Inferior parietal cortex (tissue), 1 donor: Measurements from ENCODE around the gene MUS81.
A peak's percentile ranks its signal among the peaks of the same experiment; 100 is the strongest.

Experiments used
- DNase-seq: peaks from one replicate; pipeline ENCODE4 v3.0.0-alpha.2; 2016; ENCODE audit errors: extremely low spot score

The MUS81 gene

GRCh38 chr11:65872586-65873317 is 12.5 kb downstream of the MUS81 start, which contains the start of gene EFEMP2:
Gene EFEMP2 (minus strand): TSS chr11:65872800. CDS start chr11:65872354, 446 bp downstream.
- no peak for DNase-seq

GRCh38 chr11:65873318-65874156 is 13.3 kb downstream of the MUS81 start:
- peak; percentile 89 for DNase-seq

GRCh38 chr11:65879617-65880016 is 19.4 kb downstream of the MUS81 start, which contains the start of gene CTSW:
Gene CTSW (plus strand): TSS chr11:65879837. CDS start chr11:65879855, 18 bp downstream.
- no peak for DNase-seq

GRCh38 chr11:65880027-65880426 is 19.8 kb downstream of the MUS81 start:
- no peak for DNase-seq

- no peak for DNase-seq
Observed at GRCh38 chr11:65880844-65881421, 20.7 kb downstream of the MUS81 start.

GRCh38 chr11:65882120-65883057 is 22.2 kb downstream of the MUS81 start:
- no peak for DNase-seq

- no peak for DNase-seq
Observed at GRCh38 chr11:65883058-65883761, 23.0 kb downstream of the MUS81 start.

GRCh38 chr11:65883786-65884715 is 23.8 kb downstream of the MUS81 start:
- DNase-seq = no peak

- peak; percentile 78 for DNase-seq
Observed at GRCh38 chr11:65884716-65885092, 24.5 kb downstream of the MUS81 start.

GRCh38 chr11:65885231-65885630 is 25.0 kb downstream of the MUS81 start:
- DNase-seq = no peak

GRCh38 chr11:65885808-65886536 is 25.7 kb downstream of the MUS81 start:
- DNase-seq = no peak

- DNase-seq = no peak
Observed at GRCh38 chr11:65886826-65887722, 26.8 kb downstream of the MUS81 start.

GRCh38 chr11:65887723-65888162 is 27.5 kb downstream of the MUS81 start:
- peak; percentile 29 for DNase-seq

- DNase-seq = peak; percentile 92
Observed at GRCh38 chr11:65888163-65888814, 28.1 kb downstream of the MUS81 start, which contains the start of gene FIBP. Gene FIBP (minus strand): TSS chr11:65888471. CDS start chr11:65888418, 53 bp downstream.

GRCh38 chr11:65890324-65891218 is 30.3 kb downstream of the MUS81 start, which contains the start of gene CCDC85B:
Gene CCDC85B (plus strand): TSS chr11:65890673. CDS start chr11:65890784, 111 bp downstream.
- peak; percentile 97 for DNase-seq
